ENCODE results near the gene MED27. TPM values are rescaled to one million over a fixed set of nuclear protein-coding genes. Genes with fewer than 3 reads are reported as not detected.

The MED27 gene
- total and polyA plus RNA-seq, 8 donors: 0.87 to 21.9 (median 12.7) TPM

GRCh38 chr9:132054024-132054423 lies 25.6 kb downstream of the MED27 start:
- Histone ChIP-seq H3K36me3 (peaks cover 0 to 15% (median 7%) of the 10 kb centered on the region in 4 donors), H3K27ac (no peak overlapping the region), H3K27me3 (no peaks in the 10 kb centered on the region), H3K9me3 (no peaks in the 10 kb centered on the region), H3K4me1 (peaks cover 0 to 6% (median 3%) of the 10 kb centered on the region in 4 donors), H3K4me3 (no peak overlapping the region)
- WGBS, 5 donors: 91 to 93% (median 93%) methylated on average over 9 to 11 of the region's 11 CpGs
- intact Hi-C loops (cut with DNase I; ENCODE audit: low total_unique reads): no loop called here
- DNase-seq: no peak
- TF ChIP-seq POLR2A (IDR thresholded peaks at IDR 0.05) (no peak), POLR2AphosphoS5 (IDR thresholded peaks at IDR 0.05) (no peak), EP300 (IDR thresholded peaks at IDR 0.05) (no peak), CTCF (IDR thresholded peaks at IDR 0.05) (no peak)

- no peak for DNase-seq
- Histone ChIP-seq H3K9me3 (no peaks in the 10 kb centered on the region), H3K27ac (no peak overlapping the region), H3K36me3 (no peaks in the 10 kb centered on the region), H3K4me1 (peaks cover 0 to 11% (median 3%) of the 10 kb centered on the region in 4 donors), H3K27me3 (no peaks in the 10 kb centered on the region), H3K4me3 (no peak overlapping the region)
- intact Hi-C loops (cut with DNase I; ENCODE audit: low total_unique reads): no loop called here
- 74 to 88% (median 86%) methylated on average over 4 of the region's 4 CpGs for WGBS, 5 donors
- TF ChIP-seq CTCF (IDR thresholded peaks at IDR 0.05): no peak
- TF ChIP-seq POLR2A (IDR thresholded peaks at IDR 0.05): no peak
- no peak for TF ChIP-seq POLR2AphosphoS5 (IDR thresholded peaks at IDR 0.05)
- no peak for TF ChIP-seq EP300 (IDR thresholded peaks at IDR 0.05)
Observed at GRCh38 chr9:132049900-132050299, 29.8 kb downstream of the MED27 start.

GRCh38 chr9:132049323-132049882 lies 30.3 kb downstream of the MED27 start:
- Histone ChIP-seq H3K27ac (no peak overlapping the region), H3K27me3 (no peaks in the 10 kb centered on the region), H3K9me3 (no peaks in the 10 kb centered on the region), H3K4me3 (no peak overlapping the region), H3K36me3 (no peaks in the 10 kb centered on the region), H3K4me1 (peaks cover 0 to 11% (median under 1%) of the 10 kb centered on the region in 4 donors)
- WGBS, 5 donors: 82 to 89% (median 84%) methylated on average over 7 of the region's 7 CpGs
- TF ChIP-seq POLR2A (IDR thresholded peaks at IDR 0.05): no peak
- no peak for TF ChIP-seq EP300 (IDR thresholded peaks at IDR 0.05)
- TF ChIP-seq POLR2AphosphoS5 (IDR thresholded peaks at IDR 0.05): no peak
- TF ChIP-seq CTCF (IDR thresholded peaks at IDR 0.05): no peak
- intact Hi-C loops (cut with DNase I; ENCODE audit: low total_unique reads): no loop called here
- no peak for DNase-seq

- H3K27me3 ChIP-seq: no peaks in the 10 kb centered on the region
- no peaks in the 10 kb centered on the region for H3K36me3 ChIP-seq
- peaks cover 0 to 11% (median 0%) of the 10 kb centered on the region in 4 donors for H3K4me1 ChIP-seq
- H3K27ac ChIP-seq: no peak overlapping the region
- H3K4me3 ChIP-seq: no peak overlapping the region
- intact Hi-C loops (cut with DNase I; ENCODE audit: low total_unique reads): no loop called here
- no peak for DNase-seq
- 83 to 94% (median 93%) methylated on average over 3 of the region's 3 CpGs for WGBS, 5 donors
- H3K9me3 ChIP-seq: no peaks in the 10 kb centered on the region
- no peak for TF ChIP-seq EP300 (IDR thresholded peaks at IDR 0.05)
- TF ChIP-seq POLR2AphosphoS5 (IDR thresholded peaks at IDR 0.05): no peak
- TF ChIP-seq POLR2A (IDR thresholded peaks at IDR 0.05): no peak
- no peak for TF ChIP-seq CTCF (IDR thresholded peaks at IDR 0.05)
Observed at GRCh38 chr9:132048201-132048600, 31.5 kb downstream of the MED27 start.
